Pancreas (tissue), 10 donors: Measurements from ENCODE around the gene INPP4B. TPM values are rescaled to one million over a fixed set of nuclear protein-coding genes. Genes with fewer than 3 reads are reported as not detected.

Source experiments
- ATAC-seq, 4 donors: fragments of 200-7000 bp; cut with Tn5 transposase; one replicate each; pipeline versions ENCODE4 v1.8.0 to v1.9.1; 2020; ENCODE audit warnings: mild to moderate bottlenecking in 4 of 4, moderate library complexity in 4 of 4
- DNase-seq, 6 donors: peaks; one replicate each; pipeline ENCODE4 v3.0.0-alpha.2; 2020
- FAIRE-seq: peaks from 2 replicates; lab custom pipeline; 2012; peaks lifted over from hg19 to GRCh38; lab: Jason Lieb, UNC
- H3K27ac ChIP-seq, 4 donors: fragments of 200-600 bp; sonication (generic); 1 replicate in 3 of 4; 2 replicates in 1 of 4; pipeline versions ENCODE4 v1.5.0 to v1.8.0; 2020
- H3K27me3 ChIP-seq, 4 donors: fragments of 200-600 bp; one replicate each; pipeline ENCODE4 v1.8.0; 2021
- H3K36me3 ChIP-seq, 3 donors: fragments of 200-600 bp; sonication (generic) in 1 of 3; one replicate each; pipeline versions ENCODE4 v1.5.0 to v1.8.0; 2020 to 2021
- H3K4me1 ChIP-seq, 3 donors: fragments of 200-600 bp; one replicate each; pipeline ENCODE4 v1.8.0; 2021
- H3K4me3 ChIP-seq, 4 donors: fragments of 200-600 bp; sonication (generic) in 2 of 4; one replicate each; pipeline versions ENCODE4 v1.5.0 to v1.8.0; 2020 to 2021
- H3K9me3 ChIP-seq, 4 donors: fragments of 200-600 bp; one replicate each; pipeline ENCODE4 v1.8.0; 2021
- CTCF ChIP-seq, 4 donors: fragments of 200-600 bp; sonication (generic) in 3 of 4; IDR thresholded peaks; one replicate each; pipeline versions ENCODE4 v1.5.0 to v1.8.0; 2021; ENCODE audit warnings: antibody characterized with exemption in 4 of 4
- WGBS, 2 donors: extraction: QIAGEN DNeasy Blood & Tissue Kit; methylation state at CpG; one replicate each; pipeline ENCODE4 v1.1.7; 2013; 5-methylcytosine and 5-hydroxymethylcytosine counted together
- intact Hi-C, 3 donors: fragments of 100-400 bp; cut with DNase I; formaldehyde crosslinking; loops; one replicate each; pipeline versions ENCODE4 v1.11.1 to v1.14.2; 2022
- polyA plus RNA-seq, 2 donors: library from polyadenylated mRNA; stranded (reverse); fragments of 200-250 nt; gene quantifications; one replicate each; pipeline ENCODE4 v1.2.3, GENCODE V29; 2013
- total RNA-seq, 6 donors: library from RNA; stranded (reverse); fragmentation: NEBNext Ultra II Directional in 4 of 6; extraction: Animal tissue kit (Norgen Biotek cat#: 25700) in 4 of 6; gene quantifications; one replicate each; pipeline versions ENCODE4 v1.2.1 to v1.2.4, GENCODE V29; 2021 to 2023
- donor health status: healthy with polysubstance abuse.
- donor health status: DM: no; HTN: no; CAD: no; lungs with moderate emphysema.
- donor health status: DM: no; HTN: no; CAD: no.
- donor health status: control.
- donor health status: control.
- donor health status: Bipolar disorder and iron deficiency.
- donor health status: DM: yes; HTN: yes; CAD: no.
- donor health status: DM: no; HTN: no; CAD: no.
- donor health status: DM: no; HTN: no; CAD: no.
- donor health status: DM: yes; HTN: yes; CAD: no.

INPP4B gene
- total and polyA plus RNA-seq, 8 donors = 1.2 to 12.9 (median 5.5) TPM

GRCh38 chr4:142128529-142128928, 717.6 kb downstream of the INPP4B start:
- ATAC-seq (no peak), FAIRE-seq (no peak), DNase-seq (no peak)
- WGBS, 2 donors = 76 to 78% methylated on average over 3 of the region's 3 CpGs
- Histone ChIP-seq H3K27ac (no peak overlapping the region), H3K4me1 (peaks cover 0 to 14% (median 8%) of the 10 kb centered on the region in 3 donors), H3K9me3 (no peaks in the 10 kb centered on the region), H3K27me3 (no peaks in the 10 kb centered on the region), H3K36me3 (no peaks in the 10 kb centered on the region), H3K4me3 (no peak overlapping the region)
- no peak for TF ChIP-seq CTCF (IDR thresholded peaks at IDR 0.05)
- intact Hi-C loops = loop anchor here in 2 of 3 donors (10.0 kb wide), 1 partner anchor 716 kb away; the partner anchor contains the start of gene INPP4B (in 2 of the 2)

- H3K4me3 ChIP-seq = no peak overlapping the region
- H3K27ac ChIP-seq = no peak overlapping the region
- peaks cover 0 to 14% (median 8%) of the 10 kb centered on the region in 3 donors for H3K4me1 ChIP-seq
- ATAC-seq (peak; percentile 69 to 86 (median 82)), FAIRE-seq (peak; percentile 94), DNase-seq (peak in 3 of 6 donors; percentile 24 to 59 (median 39))
- no peaks in the 10 kb centered on the region for H3K36me3 ChIP-seq
- intact Hi-C loops = loop anchor here in 2 of 3 donors (10.0 kb wide), 1 partner anchor 718 kb away; the partner anchor contains the start of gene INPP4B (in 2 of the 2)
- H3K27me3 ChIP-seq = no peaks in the 10 kb centered on the region
- WGBS, 2 donors = 4 to 8% methylated on average over 3 of the region's 3 CpGs
- H3K9me3 ChIP-seq = no peaks in the 10 kb centered on the region
- peak; percentile 49 to 80 (median 63) for TF ChIP-seq CTCF (IDR thresholded peaks at IDR 0.05)
Measured at GRCh38 chr4:142126890-142127497, 719.1 kb downstream of the INPP4B start.

- Histone ChIP-seq H3K4me1 (no peaks in the 10 kb centered on the region), H3K27ac (no peak overlapping the region), H3K4me3 (no peak overlapping the region), H3K27me3 (no peaks in the 10 kb centered on the region), H3K36me3 (no peaks in the 10 kb centered on the region), H3K9me3 (no peaks in the 10 kb centered on the region)
- FAIRE-seq (no peak), DNase-seq (no peak), ATAC-seq (no peak)
- WGBS, 2 donors = 64 to 73% methylated on average over 2 of the region's 2 CpGs
- intact Hi-C loops = loop anchor here in 2 of 3 donors (10.0 kb wide), 1 partner anchor 720 kb away; the partner anchor contains the start of gene INPP4B (in 2 of the 2)
- no peak for TF ChIP-seq CTCF (IDR thresholded peaks at IDR 0.05)
Measured at GRCh38 chr4:142124874-142125273, 721.2 kb downstream of the INPP4B start.

- no peaks in the 10 kb centered on the region for H3K27me3 ChIP-seq
- intact Hi-C loops = loop anchor here in 2 of 3 donors (10.0 kb wide), 1 partner anchor 723 kb away; the partner anchor contains the start of gene INPP4B (in 2 of the 2)
- TF ChIP-seq CTCF (IDR thresholded peaks at IDR 0.05) = no peak
- H3K27ac ChIP-seq = no peak overlapping the region
- no peak overlapping the region for H3K4me3 ChIP-seq
- DNase-seq (no peak), FAIRE-seq (no peak), ATAC-seq (no peak)
- H3K9me3 ChIP-seq = no peaks in the 10 kb centered on the region
- H3K4me1 ChIP-seq = no peaks in the 10 kb centered on the region
- no peaks in the 10 kb centered on the region for H3K36me3 ChIP-seq
- 86% methylated on average over 9 of the region's 9 CpGs for WGBS, 2 donors
Measured at GRCh38 chr4:142121448-142122350, 724.4 kb downstream of the INPP4B start.
